T47D (cell line): ENCODE data around the gene EEF1G.
"Not testable (repeated sequence)": the region's sequence is repeated elsewhere in the genome, so short reads cannot be mapped to it uniquely, and the experiment has no call there.

Experiments used
- DNase-seq, 2 experiments: peaks; one replicate each; pipeline versions ENCODE4 v3.0.0 to v3.0.0-alpha.2; 2011 to 2012; ENCODE audit warnings: low read depth in 1 of 2, low spot score in 1 of 2
- JUND ChIP-seq: IDR thresholded peaks from 2 replicates; pipeline ENCODE4 v1.6.1; 2012; ENCODE audit warnings: low read depth
- in situ Hi-C: cut with HindIII; loops from 2 replicates; pipeline ENCODE4 v1.10.0; 2016; ENCODE audit warnings: low sequenced_read_pairs, low pct_unique_long_range_greater_than_20kb

The EEF1G gene

DNA sequence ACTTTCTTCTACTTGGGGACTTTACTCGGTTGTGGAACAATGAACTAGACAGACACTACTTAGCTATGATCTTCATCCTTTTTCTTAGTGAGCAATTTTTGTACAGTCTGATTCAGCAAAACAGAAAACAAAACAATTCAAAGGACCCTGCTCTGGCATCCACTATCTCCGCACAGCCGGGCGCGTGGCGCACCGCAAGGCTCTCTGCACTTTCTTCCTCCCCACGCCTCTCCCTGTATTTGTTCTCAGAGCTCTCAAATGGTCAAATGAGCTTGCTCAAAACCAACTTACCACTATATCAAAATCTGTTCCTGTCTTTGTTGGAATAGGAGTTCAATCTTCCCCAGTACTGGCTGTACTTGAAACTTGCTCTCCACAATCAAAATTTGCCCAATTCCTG, 7.4 kb downstream of the EEF1G start:
- DNase-seq: no peak
- in situ Hi-C loops: no loop called here
- no peak for TF ChIP-seq JUND

DNA sequence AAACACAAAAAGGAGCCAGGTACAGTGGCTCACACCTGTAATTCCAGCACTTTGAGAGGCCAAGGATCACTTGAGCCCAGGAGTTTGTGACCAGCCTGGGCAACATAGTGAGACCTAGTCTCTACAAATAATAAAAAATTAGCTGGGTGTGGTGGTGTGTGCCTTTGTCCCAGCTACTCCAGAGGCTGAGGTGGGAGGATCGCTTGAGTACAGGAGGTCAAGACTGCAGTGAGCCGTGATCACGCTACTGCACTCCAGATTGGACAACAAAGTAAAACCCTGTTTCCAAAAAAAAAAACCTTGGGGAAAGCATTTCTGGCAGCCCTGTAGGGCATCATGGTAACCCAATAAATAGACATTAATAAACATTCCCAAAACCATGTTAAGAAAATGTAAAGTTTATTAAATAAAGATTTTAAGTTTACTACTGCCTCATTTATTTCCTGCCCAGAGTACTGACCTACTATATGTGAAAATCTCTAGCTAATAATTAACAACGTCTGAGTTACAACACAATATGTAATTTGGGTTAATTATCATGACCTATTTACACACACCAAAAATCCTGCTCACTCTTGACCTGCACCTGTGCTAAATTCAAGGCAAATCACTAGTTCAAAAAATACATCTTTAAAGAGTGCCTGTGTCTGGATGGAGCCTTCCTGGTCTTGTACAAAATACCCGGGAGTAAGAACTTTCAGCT, 8.4 kb downstream of the EEF1G start:
- in situ Hi-C loops: no loop called here
- no peak for DNase-seq
- no peak for TF ChIP-seq JUND

DNA sequence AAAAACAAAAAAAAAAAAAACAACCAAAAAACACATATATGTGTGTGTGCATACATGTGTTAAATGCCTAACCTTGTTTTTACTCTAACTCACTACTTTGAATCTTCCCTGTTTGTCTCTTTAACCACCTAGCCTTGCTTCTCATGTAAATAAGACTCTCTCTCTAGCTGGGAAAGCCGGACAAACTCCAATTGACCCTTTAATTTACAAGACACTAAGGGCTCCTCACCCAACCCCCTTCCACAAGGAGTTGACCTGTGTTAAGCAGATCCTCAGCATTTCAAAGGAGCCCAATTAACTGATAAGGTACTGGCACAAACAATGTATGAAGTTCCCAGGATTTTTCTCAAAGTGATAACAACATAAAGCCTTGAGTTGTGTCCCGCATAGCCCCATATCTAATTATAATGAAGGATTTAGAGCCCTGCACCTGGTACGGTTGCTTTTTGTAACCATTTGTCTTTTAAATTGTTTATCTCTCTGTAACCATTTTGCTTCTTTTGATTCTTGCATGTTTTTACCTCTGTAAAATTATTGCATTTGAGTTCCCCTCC, 11.9 kb downstream of the EEF1G start:
- in situ Hi-C loops, DNase-seq: not testable (repeated sequence)

DNA sequence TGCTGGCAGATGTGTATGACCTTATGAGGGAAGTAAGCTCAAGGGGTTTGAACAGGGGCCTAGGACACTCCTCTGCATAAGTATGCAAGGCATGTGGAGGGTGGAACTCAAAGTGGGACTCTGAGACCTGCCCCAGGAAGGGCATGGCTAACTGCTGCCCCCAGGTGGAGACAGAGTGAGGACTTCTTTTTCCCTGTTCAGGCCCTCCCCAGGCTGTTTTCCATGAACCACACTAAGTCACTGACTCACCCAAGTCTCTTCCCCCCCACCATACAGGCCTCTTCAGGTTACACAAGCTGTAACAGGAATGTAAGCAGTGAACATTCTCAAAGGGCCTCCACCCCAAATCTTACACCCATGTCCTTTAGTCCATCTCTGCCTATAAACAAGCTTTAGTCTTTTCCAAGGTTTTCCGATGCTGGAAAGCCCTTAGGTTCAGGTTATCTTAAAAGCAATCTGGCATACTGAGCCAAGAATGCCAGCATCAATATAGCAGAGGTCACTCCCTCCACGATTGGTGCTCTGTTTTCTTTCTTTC, 13.1 kb downstream of the EEF1G start:
- in situ Hi-C loops: no loop called here
- peak; percentile 78 to 98 for DNase-seq
- no peak for TF ChIP-seq JUND

DNA sequence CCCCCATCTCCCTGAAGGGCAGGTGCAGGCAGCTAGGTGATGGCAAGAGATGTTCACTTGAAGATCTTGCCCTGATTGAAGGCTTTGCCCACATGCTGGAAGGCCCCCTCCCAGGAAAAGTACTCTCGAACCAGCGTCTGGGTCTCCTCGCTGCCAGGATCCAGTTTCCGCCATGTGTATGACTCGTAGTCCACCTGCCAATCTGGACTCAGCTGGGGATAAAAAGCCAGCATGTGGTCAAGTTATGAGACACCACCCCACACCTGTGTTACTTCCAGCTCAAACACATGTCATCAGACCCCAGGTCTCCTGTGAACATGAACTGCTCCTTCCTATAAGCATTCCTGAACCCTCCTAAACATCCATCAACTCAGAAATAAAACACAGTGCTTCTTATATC, 14.1 kb downstream of the EEF1G start:
- in situ Hi-C loops, DNase-seq: not testable (repeated sequence)

DNA sequence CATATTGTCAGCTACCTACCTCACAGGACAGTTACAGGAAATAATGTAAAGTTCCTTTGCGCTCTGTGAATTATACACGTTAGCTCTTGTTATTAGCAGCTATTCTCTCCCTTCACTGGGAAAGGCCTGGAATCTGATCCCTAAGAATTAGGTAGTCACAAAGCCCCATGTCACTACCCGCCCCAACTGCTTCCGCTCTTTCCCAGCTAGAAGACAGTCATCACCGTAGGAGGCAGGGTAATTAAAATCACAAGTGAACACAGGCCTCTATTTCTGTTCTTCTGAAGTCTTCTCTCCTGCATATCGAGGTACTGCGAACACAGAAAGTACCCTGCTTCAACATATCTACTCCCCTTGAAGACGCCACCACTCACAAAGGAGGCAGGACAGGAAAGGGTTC, 14.5 kb downstream of the EEF1G start:
- in situ Hi-C loops: no loop called here
- no peak for DNase-seq
- no peak for TF ChIP-seq JUND

DNA sequence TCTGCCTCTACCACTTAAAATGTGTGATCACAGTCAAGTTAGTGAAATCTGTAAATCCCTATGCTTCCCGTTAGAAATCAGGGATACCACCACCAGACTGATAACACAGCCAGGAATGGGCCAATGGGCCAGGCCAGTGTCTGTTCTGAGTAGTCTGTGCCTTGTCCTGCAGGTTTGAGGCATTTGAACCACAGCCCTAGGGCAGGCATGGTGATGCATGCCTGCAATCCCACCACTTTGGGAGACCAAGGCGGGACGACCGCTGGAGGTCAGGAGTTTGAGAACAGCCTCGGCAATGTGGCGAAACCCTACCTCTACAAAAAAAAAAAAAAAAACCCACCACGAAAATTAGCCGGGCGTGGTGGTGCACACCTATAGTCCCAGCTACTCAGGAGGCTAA, 15.0 kb downstream of the EEF1G start:
- TF ChIP-seq JUND: no peak
- DNase-seq: no peak
- in situ Hi-C loops: no loop called here

DNA sequence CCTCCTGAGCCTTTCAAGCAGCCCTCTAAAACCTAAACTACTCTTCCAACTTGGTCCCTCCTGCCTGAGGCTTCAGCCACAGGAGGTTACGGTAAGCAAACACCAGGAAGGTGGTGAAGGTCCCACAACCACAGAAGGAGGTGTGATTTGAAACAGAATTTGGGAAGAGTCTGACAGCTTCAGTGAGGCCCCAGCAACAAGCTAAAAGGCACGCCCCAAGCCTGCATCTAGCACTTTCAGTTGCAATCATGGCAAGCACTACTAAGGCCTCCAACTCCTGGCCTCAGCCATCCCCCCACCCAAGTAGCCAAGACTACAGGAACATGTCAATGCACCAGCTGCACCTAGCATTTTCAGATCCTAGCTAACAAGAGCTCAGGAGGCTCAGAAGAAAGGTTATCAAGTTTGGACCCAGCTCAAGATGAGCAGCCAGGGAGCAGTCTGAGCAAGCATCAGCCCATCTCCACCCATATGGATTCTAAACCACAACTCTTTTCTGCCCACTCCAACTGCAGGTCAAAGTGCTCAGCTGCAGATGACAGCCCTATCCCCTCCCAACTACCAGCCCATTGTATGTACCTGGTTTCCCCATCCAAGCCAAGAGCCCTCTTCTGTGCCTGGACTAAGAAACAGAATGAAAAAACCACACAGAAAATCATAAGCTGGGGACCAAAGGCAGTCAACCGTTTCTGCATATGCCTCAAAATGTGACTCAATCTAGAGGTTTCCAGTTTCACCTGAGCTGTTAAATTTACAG, 16.6 kb downstream of the EEF1G start:
- DNase-seq: peak in 1 of 2 experiments; percentile 40
- in situ Hi-C loops: no loop called here
- no peak for TF ChIP-seq JUND

DNA sequence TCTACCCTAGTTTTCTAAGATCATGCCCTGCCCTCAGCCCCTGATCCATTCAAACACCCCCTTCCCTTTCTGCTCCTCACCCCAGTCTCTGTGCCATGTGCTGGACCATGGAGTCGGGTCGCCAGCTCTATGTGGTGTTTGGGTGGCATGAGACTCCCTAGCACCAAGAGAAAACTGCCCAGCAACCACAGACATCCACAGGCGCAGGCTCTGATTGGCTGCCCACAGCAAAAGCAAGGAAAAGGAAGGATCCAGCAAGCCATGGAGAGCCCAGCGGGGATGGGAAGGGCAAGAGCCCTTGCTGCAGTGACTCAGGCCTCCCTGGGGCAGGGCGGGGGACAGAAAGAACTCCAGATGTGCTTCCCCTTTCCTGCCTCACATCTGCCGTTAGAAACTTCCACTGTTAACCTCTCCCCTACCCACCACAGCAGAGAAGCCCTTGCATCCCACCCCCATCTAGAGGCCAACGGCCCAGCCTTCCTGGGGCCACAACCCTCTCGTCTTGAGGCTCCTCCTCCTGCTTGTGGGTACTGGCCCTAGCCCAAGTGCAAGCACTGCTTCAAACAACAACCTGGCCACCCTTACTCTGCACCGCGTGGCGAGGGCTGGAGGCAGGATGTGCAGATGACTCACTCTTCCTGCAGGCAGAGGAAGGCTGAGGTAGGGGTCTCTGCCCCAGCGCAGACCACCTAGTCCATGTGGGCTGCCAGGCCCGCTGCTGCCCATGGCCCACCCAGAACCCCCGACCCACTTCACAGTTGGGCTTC, 17.4 kb downstream of the EEF1G start:
- TF ChIP-seq JUND: peak; percentile 31; the same call in 1 of the 2 replicates
- in situ Hi-C loops: no loop called here
- DNase-seq: peak; percentile 97 to 98

DNA sequence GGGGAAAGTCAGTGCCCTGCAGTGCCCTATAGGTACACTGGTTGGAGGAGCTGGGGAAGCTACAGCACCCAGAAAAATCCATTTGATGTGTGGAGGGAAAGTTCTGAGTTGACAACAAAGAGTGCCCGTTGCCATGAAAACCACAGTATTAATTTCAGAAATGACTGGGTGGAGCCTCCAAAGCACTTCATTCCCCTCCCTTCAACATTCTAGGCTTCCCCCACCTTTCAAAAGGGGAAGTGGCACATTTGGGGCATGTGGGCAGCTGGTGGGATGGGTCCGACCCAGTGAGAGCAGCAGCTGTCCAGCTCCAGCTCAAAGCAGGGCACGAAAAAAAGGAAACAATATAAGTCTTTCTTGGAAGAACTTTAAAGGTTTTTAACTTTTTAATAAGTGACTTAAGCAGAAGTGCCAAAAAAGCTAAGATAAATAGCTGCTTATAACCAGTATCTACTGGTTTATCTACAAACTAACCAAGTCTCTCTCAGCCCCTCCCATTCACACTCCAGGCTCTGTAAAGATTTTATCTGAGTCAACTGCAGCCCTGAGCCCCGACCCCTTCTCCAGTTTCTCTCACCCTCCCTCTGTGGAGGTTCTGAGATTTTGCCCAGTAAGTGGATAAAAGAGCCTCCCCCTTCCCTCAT, 18.1 kb downstream of the EEF1G start:
- in situ Hi-C loops: no loop called here
- DNase-seq: peak in 1 of 2 experiments; percentile 26
- TF ChIP-seq JUND: no peak

DNA sequence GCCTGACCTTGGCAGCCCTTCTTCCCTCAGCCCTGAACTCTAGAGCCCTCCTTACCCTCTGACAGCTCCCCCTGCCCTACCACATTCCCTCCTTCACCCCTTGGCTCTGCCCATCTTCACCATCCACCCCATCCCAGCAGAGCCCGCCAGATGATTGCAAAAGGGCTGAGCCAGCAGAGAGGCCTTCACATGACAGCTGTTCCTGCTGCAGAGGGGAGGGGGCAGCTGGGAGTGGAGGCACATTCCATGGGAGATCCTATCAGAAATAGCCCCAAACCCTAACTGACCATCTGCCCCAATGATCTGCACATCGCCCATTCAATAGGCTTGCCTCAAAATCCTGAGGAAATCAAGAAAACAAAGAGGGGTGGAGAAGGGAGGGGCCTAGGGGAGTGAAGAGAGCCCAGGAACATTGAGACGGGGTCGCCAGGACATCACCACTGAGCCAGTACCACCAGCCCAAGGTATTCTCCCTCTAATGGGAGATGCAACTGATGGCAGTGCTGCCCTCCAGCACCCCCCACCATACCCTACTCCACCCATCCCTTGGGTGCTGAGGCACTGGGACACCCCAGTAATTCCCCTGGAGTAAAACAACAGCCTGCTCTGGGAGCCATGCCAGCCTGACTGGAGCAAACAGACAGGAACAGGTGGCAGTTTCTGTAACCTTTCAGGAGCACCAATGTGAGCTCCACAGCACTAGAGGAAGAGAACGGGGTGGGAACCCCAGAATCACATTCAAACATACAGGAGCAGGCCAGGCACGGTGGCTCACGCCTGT, 19.1 kb downstream of the EEF1G start:
- in situ Hi-C loops: no loop called here
- peak in 1 of 2 experiments; percentile 79 for DNase-seq
- TF ChIP-seq JUND: no peak; the same call in 1 of the 2 replicates
